ENCODE measurements around the gene ITPR1. TPM values are rescaled to one million over a fixed set of nuclear protein-coding genes. Genes with fewer than 3 reads are reported as not detected.

ITPR1 gene
- total and polyA plus RNA-seq, 3 donors from 2014 or later = 26.5 to 129 (median 59.7) TPM

GRCh38 chr3:4471907-4472306, 21.2 kb upstream of the ITPR1 start:
- DNase-seq = no peak
- WGBS, 2 donors = 56 to 67% methylated on average over 1 of the region's 1 CpG

GRCh38 chr3:4472312-4472711, 20.8 kb upstream of the ITPR1 start:
- H3K27ac ChIP-seq = no peak overlapping the region
- TF ChIP-seq POLR2A (IDR thresholded peaks at IDR 0.05) = no peak
- no peak for TF ChIP-seq CTCF (IDR thresholded peaks at IDR 0.05)

More at GRCh38 chr3:4471907-4472306, 21.2 kb upstream of the ITPR1 start:
- Histone ChIP-seq H3K27ac (no peak overlapping the region), H3K4me3 (no peak overlapping the region), H3K9me3 (no peaks in the 10 kb centered on the region), H3K36me3 (ENCODE audit: low read depth, missing control alignments) (no peaks in the 10 kb centered on the region), H3K4me1 (peaks cover 10% of the 10 kb centered on the region), H3K27me3 (no peaks in the 10 kb centered on the region)
- TF ChIP-seq POLR2A (IDR thresholded peaks at IDR 0.05) (no peak), CTCF (IDR thresholded peaks at IDR 0.05) (no peak)
- intact Hi-C loops (cut with DNase I; ENCODE audit: low total_unique reads) = no loop called here

GRCh38 chr3:4472766-4473165, 20.4 kb upstream of the ITPR1 start:
- H3K27ac ChIP-seq = no peak overlapping the region
- H3K27me3 ChIP-seq = no peaks in the 10 kb centered on the region
- no peaks in the 10 kb centered on the region for H3K36me3 ChIP-seq (ENCODE audit: low read depth, missing control alignments)
- TF ChIP-seq POLR2A (IDR thresholded peaks at IDR 0.05) (no peak), CTCF (IDR thresholded peaks at IDR 0.05) (no peak)
- no peak overlapping the region for H3K4me3 ChIP-seq
- peaks cover 10% of the 10 kb centered on the region for H3K4me1 ChIP-seq
- 93 to 96% methylated on average over 2 of the region's 2 CpGs for WGBS, 2 donors
- intact Hi-C loops (cut with DNase I; ENCODE audit: low total_unique reads) = no loop called here
- H3K9me3 ChIP-seq = no peaks in the 10 kb centered on the region
- DNase-seq = no peak

More at GRCh38 chr3:4472312-4472711, 20.8 kb upstream of the ITPR1 start:
- H3K4me3 ChIP-seq = no peak overlapping the region
- H3K36me3 ChIP-seq (ENCODE audit: low read depth, missing control alignments) = no peaks in the 10 kb centered on the region
- peaks cover 10% of the 10 kb centered on the region for H3K4me1 ChIP-seq
- H3K27me3 ChIP-seq = no peaks in the 10 kb centered on the region
- H3K9me3 ChIP-seq = no peaks in the 10 kb centered on the region
- WGBS, 2 donors = 91 to 92% methylated on average over 2 of the region's 2 CpGs
- intact Hi-C loops (cut with DNase I; ENCODE audit: low total_unique reads) = no loop called here
- no peak for DNase-seq

- Histone ChIP-seq H3K36me3 (ENCODE audit: low read depth, missing control alignments) (no peaks in the 10 kb centered on the region), H3K27ac (no peak overlapping the region), H3K4me1 (peaks cover 10% of the 10 kb centered on the region), H3K4me3 (no peak overlapping the region), H3K27me3 (no peaks in the 10 kb centered on the region), H3K9me3 (no peaks in the 10 kb centered on the region)
- WGBS, 2 donors = 19 to 40% methylated on average over 7 of the region's 7 CpGs
- intact Hi-C loops (cut with DNase I; ENCODE audit: low total_unique reads) = no loop called here
- TF ChIP-seq POLR2A (IDR thresholded peaks at IDR 0.05) (no peak), CTCF (IDR thresholded peaks at IDR 0.05) (no peak)
- peak; percentile 43 for DNase-seq
These were observed 18.3 kb upstream of the ITPR1 start for GRCh38 chr3:4474683-4475490.

- intact Hi-C loops (cut with DNase I; ENCODE audit: low total_unique reads) = no loop called here
These were observed 17.3 kb upstream of the ITPR1 start for GRCh38 chr3:4475804-4476203.

More at GRCh38 chr3:4475804-4476203, 17.3 kb upstream of the ITPR1 start:
- Histone ChIP-seq H3K4me1 (peaks cover 10% of the 10 kb centered on the region), H3K4me3 (no peak overlapping the region), H3K27ac (no peak overlapping the region), H3K27me3 (no peaks in the 10 kb centered on the region), H3K36me3 (ENCODE audit: low read depth, missing control alignments) (no peaks in the 10 kb centered on the region), H3K9me3 (no peaks in the 10 kb centered on the region)
- DNase-seq = no peak
- TF ChIP-seq CTCF (IDR thresholded peaks at IDR 0.05) = no peak
- TF ChIP-seq POLR2A (IDR thresholded peaks at IDR 0.05) = no peak
